ENCODE measurements around the gene GINS2.

Gene GINS2

DNA sequence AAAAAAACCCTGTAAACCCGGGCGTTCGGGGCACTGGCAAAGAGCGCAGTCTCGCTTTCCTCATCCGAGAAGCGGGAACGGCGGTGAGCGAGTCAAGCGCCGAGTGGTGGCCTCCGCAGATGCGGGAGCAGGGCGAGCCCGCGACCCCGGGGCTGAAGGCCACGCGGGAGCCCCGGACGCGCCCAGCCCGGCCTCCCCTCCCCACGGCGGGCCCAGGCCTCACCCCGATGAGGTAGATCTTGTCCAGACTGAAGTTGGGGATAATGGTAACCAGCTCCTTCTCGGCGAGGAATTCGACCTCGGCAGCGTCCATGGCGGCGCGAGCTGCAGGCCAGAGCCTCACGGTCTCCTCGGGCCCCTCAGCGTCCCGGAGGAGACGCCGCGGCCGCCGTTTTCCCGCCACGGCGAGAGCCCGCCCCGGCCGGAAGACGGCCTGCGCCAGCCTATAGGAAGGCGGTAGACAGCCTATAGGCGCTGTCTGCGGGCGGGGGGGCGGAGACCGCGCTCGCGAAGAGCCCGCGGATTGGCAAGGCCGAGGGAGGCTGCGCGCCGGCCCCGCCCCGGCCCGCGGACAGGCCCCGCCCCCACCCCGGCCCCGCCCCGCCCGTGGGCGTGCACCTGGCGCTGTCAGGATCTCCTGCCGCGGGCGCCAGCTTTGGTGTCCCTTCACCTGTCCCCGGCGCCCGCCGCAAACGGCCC, at the start of gene GINS2:
TSS of gene GINS2 (minus strand) at position 369 of the 699 bp plus-strand sequence. CDS start at position 313, 56 bp downstream.
- peak; percentile 84 for DNase-seq (ENCODE audit: low read depth)

DNA sequence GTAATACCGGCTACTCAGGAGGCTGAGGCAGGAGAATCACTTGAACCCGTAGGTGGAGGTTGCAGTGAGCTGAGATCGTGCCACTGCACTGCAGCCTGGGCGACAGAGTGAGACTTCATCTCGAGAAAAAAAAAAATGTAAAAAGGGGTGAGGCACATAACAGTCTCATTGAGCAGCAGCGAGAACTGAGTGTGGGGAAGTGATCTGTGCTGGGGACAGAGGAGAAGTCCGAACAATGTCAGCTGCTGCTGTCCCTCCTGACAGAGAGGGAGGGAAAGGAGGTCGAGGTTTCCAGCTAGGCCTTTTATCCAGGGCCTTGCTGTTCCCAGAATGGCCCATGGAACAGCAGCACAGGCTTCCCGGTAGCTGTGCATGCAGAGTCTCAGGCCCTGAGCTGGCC, 48.2 kb upstream of the GINS2 start:
- no peak for DNase-seq (ENCODE audit: low read depth)

DNA sequence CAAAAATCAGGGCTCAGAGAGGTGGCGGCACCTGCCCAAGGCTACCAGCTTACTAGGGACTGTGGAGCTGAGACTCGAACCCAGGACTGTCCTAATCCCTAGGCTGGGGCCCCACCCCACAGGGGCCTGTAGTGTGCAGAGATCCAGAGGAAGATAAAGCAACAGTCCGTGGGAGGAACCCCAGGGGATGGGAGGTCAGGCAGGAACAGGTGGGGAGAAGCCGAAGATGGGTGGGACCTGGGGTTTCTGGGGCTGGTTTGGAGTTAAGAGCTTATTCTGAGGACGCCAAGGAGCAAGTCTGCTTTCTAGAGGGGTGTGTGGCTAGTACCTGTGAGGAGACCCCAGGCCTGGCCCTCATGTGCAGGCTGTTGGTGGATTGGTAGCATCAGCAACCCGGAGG, 47.2 kb upstream of the GINS2 start:
- DNase-seq (ENCODE audit: low read depth), result no peak

GRCh38 chr16:85735225-85735635, 46.5 kb upstream of the GINS2 start:
- DNase-seq (ENCODE audit: low read depth), result peak; percentile 16

- no peak for DNase-seq (ENCODE audit: low read depth)
Observed at GRCh38 chr16:85734311-85735017, 45.7 kb upstream of the GINS2 start.

DNA sequence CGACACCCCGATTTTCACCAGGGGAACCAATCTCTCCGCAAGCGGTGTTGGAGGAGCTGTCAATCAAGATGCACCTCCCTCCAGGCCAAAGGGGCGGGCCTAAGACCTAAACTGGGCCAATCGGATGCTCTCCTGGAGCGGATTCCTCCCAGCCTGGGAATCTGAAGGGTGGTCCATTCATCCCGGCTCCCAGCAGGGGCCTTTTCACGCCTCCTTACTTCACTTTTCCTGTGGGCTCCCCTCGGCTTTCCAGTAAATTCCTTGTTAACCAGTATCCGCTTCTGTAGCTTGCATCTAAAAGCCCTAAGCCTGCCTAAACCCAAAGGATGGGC, 45.1 kb upstream of the GINS2 start:
- DNase-seq (ENCODE audit: low read depth), result no peak

GRCh38 chr16:85733155-85733838, 44.5 kb upstream of the GINS2 start:
- no peak for DNase-seq (ENCODE audit: low read depth)

DNA sequence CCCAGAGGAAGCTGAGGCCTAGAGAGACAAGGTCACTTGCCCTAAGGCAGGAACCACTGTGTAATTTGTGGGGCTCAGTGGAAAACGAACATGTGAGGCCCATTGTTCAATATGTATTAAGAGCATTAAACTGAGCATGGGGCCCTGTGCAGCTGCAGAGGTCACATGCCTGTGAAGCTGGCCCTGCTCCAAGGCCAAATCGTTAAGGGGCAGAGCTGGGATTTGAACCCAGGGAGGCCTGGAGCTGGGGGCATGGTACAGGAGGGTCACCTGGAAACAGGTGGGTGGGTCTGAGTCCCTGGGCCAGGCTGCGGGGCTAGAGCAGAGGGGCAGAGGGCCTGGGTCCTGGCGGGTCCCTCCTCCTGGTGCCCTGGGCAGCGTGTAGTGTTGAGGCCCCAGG, 42.4 kb upstream of the GINS2 start:
- DNase-seq (ENCODE audit: low read depth), result no peak

DNA sequence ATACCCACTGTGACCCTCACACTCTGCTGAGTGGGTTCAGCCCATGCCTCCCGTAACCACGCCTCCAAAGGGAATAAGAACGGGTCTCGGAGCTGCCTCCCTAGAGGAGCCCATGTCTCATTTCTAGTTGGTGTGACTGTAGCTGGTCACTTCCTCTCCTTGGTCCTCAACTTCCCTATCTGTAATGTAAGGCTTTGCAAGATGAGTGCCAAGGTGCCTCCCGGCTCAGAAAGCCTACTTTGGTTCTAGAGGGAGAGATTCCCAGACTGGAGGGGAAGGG, 41.4 kb upstream of the GINS2 start:
- no peak for DNase-seq (ENCODE audit: low read depth)

DNA sequence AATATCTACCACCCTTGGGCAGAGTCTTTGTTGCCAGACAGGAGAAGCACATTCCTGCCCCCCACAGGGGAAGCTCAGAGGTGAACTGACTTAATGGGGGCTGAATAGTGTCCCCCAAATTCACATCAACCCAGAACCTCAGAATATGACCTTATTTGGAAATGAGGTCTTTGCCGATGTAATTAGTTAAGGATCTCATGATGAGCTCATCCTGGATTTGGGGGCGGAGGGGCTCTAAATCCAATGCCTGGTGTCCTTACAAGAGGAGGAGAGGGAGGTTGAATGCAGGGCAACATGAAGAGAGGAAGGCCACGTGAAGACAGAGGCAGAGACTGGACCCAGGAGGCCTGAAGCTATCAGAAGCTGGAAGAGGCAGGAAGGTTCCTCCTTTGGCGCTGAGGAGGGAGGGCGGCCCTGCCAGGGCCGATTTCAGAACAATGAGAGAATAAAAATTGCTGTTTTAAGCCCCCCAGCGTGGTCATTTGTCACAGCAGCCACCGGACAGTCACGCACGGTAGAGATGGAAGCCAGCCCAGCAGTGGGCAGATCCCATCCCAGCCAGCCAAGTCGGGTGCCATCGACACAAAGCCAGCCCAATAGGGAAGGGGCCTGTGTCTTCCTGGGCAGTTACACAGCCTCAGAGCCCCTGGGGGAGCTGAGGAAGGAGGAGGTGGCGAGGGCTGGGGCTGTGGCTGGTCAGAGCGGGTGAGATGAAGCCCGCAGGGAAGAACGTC, 40.9 kb upstream of the GINS2 start:
- no peak for DNase-seq (ENCODE audit: low read depth)

GRCh38 chr16:85728879-85729278, 40.1 kb upstream of the GINS2 start:
- no peak for DNase-seq (ENCODE audit: low read depth)

DNA sequence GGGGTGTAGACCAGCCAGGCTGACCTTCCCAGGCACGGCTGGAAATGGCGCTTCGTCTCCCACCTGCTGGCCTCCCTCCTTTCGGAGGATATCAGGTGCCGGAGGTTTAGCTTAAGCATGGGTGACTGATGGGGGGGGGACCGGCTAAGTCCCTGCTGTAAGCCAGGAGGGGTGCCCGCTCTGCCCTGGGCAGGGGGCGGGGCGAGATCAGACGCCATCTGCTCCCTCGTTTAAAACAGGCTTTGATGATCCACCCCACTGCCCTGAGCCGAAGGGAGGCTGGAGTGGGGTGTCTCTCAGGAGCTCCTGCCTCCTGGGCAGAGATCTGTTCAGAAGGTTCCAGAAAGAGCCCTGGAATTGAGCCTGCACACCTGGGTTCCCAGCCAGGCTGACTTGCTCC, 36.2 kb upstream of the GINS2 start:
- DNase-seq (ENCODE audit: low read depth), result no peak

GRCh38 chr16:85724126-85724879, 35.5 kb upstream of the GINS2 start:
- DNase-seq (ENCODE audit: low read depth), result no peak

DNA sequence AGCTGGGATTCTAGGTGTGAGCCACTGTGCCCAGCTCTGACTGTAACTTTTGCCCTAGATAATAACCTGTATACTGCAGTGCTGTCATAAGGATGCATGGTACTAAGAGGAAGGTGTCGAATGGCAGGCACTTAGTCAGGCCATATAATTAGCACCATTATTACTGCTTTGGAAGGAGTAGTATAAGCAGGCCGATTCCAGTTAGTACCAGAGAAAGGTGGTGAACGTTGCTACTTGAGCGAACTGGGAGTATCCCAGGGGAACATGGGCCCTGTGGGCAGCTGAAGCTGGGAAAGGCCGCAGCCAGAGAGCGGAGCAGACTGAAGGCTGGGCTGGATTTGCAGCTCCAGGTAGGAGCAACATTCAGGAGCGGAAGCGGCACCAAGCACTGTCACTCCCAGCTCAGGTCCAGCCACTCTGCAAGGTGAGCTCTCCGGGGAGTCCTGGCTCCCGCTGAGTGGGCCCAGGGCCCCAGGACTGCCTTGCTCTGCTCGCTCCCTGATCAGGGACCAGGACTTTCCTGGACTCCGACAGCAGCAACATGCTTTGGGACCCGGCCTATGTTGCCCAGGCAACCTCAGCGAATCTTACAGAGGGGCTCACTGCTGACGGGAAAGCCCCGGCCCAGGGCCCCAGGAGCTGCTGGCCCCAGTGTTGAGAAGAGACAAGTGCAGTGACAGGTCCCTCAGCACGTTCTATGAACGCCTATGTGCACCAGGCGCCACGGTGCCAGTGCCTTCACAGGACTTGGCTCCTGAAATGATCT, 33.6 kb upstream of the GINS2 start:
- DNase-seq (ENCODE audit: low read depth), result no peak

- no peak for DNase-seq (ENCODE audit: low read depth)
Observed at GRCh38 chr16:85720302-85720637, 31.5 kb upstream of the GINS2 start.

GRCh38 chr16:85719605-85720301, 31.0 kb upstream of the GINS2 start:
- no peak for DNase-seq (ENCODE audit: low read depth)

GRCh38 chr16:85718682-85719081, 29.9 kb upstream of the GINS2 start:
- DNase-seq (ENCODE audit: low read depth), result no peak

GRCh38 chr16:85718153-85718477, 29.4 kb upstream of the GINS2 start:
- no peak for DNase-seq (ENCODE audit: low read depth)

DNA sequence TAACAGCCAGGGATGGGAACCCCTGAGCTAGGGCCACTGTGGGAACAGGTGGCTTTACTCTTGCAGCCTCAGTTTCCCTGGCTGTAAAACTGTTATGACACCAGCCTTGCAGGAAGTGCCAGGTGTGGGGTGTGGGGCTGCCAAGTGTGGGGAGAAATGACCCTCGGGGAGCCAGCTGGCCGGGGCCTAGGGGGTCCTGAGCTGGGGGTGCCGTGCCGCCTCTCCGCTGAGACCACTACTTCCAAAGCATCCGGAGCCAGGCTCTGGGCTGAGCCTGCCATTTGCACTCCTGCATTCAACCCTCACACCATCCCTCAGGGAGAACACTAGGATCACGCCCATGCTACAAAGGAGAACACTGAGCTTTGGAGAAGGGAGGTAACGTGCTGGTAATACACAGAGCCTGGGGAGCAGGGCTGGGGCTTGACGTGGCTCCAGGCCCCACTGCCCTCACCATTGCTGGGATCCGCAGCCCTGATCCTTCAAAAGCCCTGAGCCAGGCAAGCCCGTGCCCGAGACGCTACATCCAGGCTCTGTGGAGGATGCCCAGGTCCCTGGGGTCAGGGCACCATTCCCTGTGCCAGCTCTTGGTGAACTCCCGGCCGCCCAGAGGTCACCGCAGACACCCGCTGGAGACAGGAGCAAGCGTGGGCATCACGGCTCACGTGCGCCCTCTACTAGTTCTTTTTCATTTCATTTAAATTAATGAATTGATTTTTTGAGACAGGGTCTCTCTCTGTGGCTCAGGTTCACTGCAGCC, 28.8 kb upstream of the GINS2 start:
- no peak for DNase-seq (ENCODE audit: low read depth)

GRCh38 chr16:85716680-85717038, 27.9 kb upstream of the GINS2 start:
- DNase-seq (ENCODE audit: low read depth), result no peak
